ENCODE data around the gene MAGI1.

MAGI1 gene

DNA sequence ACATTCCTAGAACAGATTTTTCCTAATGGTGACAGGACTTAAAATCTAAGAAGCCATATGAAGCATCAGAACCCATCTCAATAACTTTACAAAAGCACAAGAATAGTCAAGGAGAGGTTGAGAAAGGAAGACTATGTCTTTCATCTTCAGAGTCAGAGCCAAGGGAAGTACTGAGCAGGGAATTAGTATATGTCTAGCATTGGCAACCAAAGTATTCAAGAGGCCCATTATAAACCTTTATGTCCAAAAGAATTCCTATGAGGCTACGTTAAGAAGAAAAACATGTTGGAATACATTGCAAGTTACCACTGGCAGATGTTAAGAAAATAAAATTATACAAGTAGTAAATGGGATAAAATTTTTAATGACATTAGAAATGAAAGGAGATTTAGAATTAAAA is 150.5 kb downstream of the MAGI1 start:
- Mint-ChIP-seq H3K4me1 (no peaks in the 10 kb centered on the region), H3K36me3 (no peaks in the 10 kb centered on the region), H3K4me3 (no peak overlapping the region), H3K27ac (no peak overlapping the region), H3K9me3 (peaks cover 3% of the 10 kb centered on the region), H3K27me3 (no peaks in the 10 kb centered on the region)
- ATAC-seq = no peak

DNA sequence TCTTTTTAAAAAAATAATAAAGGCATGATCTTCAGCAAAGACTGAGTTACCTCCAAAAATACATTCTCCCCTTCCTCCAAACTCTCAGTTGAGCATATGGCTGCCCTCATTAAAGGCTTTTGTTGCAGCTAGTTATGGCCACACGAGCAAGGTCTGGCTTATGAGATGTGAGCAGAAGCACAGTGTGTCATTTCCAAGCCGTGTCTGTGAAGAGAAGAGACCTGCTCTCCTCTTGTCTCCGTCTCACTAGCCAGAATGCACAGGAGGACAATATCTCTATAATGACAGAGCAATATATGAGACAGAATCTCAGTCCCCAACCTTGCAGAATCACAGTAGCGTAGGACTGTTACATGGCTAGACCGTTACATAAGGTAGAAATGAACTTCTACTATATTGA is 152.3 kb downstream of the MAGI1 start:
- ATAC-seq = no peak
- Mint-ChIP-seq H3K27ac (no peak overlapping the region), H3K27me3 (no peaks in the 10 kb centered on the region), H3K36me3 (no peaks in the 10 kb centered on the region), H3K4me3 (no peak overlapping the region), H3K4me1 (no peaks in the 10 kb centered on the region), H3K9me3 (peaks cover 3% of the 10 kb centered on the region)

DNA sequence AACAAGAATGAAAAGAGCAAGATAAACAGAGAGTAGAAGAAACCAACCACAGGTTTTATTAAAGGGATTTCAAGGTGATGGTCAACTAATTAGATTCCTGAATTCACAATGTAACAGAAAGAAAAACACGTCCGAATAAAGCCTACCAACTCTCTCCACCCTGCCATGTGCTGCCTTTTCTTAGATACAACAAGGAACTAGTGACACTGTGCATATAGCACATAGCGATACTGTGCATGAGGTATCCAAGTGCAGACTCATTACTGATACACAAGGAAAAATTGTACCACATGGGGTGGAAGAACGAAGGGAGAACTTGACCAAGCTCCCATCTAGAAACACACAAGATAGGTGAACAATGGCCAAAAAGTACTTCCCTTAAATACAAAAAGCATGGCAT is 154.6 kb downstream of the MAGI1 start:
- ATAC-seq = no peak
- H3K4me3 Mint-ChIP-seq = no peak overlapping the region
- H3K4me1 Mint-ChIP-seq = no peaks in the 10 kb centered on the region
- H3K36me3 Mint-ChIP-seq = no peaks in the 10 kb centered on the region
- H3K27ac Mint-ChIP-seq = no peak overlapping the region
- H3K27me3 Mint-ChIP-seq = no peaks in the 10 kb centered on the region
- peaks cover 3% of the 10 kb centered on the region for H3K9me3 Mint-ChIP-seq

DNA sequence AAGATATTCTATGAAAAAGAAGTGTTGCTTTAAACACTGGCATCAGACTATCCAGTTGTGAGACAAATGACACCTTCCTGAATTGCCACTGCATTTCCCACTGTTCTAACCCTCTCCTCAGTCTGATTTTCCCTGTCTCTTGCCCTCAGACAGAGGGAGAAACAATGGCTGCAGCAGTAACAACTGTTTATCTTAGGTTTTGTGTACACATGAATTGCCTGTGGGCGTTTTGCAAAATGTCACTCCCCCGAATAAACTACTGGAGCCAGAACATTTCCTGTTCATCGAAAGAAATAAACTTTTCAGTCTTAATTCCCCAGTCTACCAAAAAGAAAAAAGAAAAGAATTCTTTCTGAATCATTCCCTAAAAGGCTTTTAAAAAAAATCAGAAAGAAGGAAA is 155.1 kb downstream of the MAGI1 start:
- no peak for ATAC-seq
- H3K27me3 Mint-ChIP-seq = no peaks in the 10 kb centered on the region

DNA sequence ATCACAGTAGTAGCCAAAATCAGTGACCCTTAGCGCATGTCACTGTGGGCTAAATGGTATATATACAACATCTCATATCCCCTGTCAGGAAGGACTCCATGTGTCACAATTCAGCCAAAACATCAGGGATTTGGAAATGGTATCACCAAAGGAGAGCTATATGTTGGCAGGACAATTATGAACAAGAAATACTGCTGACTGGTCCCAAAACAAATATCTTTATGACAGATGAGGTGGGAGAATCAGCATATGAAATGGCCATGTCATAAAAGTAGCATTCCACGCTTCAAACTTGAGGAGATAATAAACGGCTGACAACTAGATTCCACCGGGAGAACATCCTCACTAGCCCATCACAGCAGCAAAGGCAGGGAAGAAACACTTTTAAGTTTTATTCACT is 158.4 kb downstream of the MAGI1 start:
- ATAC-seq = no peak
- no peaks in the 10 kb centered on the region for H3K27me3 Mint-ChIP-seq
- no peak overlapping the region for H3K4me3 Mint-ChIP-seq
- no peaks in the 10 kb centered on the region for H3K36me3 Mint-ChIP-seq
- no peaks in the 10 kb centered on the region for H3K9me3 Mint-ChIP-seq
- H3K27ac Mint-ChIP-seq = no peak overlapping the region
- H3K4me1 Mint-ChIP-seq = no peaks in the 10 kb centered on the region

More for the DNA sequence above, 155.1 kb downstream of the MAGI1 start:
- Mint-ChIP-seq H3K27ac (no peak overlapping the region), H3K4me1 (no peaks in the 10 kb centered on the region), H3K36me3 (no peaks in the 10 kb centered on the region), H3K9me3 (peaks cover 3% of the 10 kb centered on the region), H3K4me3 (no peak overlapping the region)

DNA sequence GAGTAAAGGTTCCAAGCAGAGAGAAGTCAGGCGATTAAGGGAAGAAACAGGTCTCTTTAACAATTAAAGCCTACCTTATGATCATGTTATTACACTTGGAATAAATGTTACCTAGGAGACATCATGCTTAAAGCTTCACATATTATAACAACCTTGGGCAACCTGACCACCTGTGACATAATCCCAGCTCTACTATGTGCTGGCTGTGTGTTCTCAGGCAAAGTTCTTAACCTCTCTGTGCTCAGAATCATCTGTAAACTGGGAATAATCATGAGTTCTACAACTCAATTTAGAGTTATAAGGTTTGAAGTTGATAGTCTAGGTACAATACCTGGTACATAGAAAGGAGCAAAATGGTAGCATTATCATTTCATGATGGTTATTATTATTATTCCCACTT is 159.3 kb downstream of the MAGI1 start:
- Mint-ChIP-seq H3K27me3 (no peaks in the 10 kb centered on the region), H3K27ac (no peak overlapping the region), H3K36me3 (no peaks in the 10 kb centered on the region), H3K9me3 (no peaks in the 10 kb centered on the region), H3K4me1 (no peaks in the 10 kb centered on the region), H3K4me3 (no peak overlapping the region)
- no peak for ATAC-seq

DNA sequence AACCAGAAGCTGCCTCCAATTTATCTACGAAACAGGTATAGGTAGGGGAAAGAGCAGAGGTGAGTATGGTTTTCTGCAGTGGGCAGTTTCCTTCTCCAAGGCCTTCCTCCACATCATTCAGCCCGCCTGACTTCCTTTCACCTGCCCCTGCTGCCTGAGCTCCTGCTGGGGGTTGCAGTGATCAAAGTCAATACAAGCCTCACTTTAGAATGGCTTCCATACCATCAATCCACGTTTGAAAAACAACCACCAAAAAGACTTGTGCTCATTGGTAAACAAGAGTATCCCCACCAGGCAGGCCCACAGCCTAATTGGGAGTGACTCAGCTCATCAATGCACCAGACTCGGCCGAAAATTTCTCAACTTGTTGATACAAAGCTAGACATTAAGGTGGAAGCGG is 159.9 kb downstream of the MAGI1 start:
- no peaks in the 10 kb centered on the region for H3K4me1 Mint-ChIP-seq
- no peak overlapping the region for H3K27ac Mint-ChIP-seq
- no peaks in the 10 kb centered on the region for H3K27me3 Mint-ChIP-seq
- no peak overlapping the region for H3K4me3 Mint-ChIP-seq
- ATAC-seq = no peak
- no peaks in the 10 kb centered on the region for H3K9me3 Mint-ChIP-seq
- no peaks in the 10 kb centered on the region for H3K36me3 Mint-ChIP-seq

DNA sequence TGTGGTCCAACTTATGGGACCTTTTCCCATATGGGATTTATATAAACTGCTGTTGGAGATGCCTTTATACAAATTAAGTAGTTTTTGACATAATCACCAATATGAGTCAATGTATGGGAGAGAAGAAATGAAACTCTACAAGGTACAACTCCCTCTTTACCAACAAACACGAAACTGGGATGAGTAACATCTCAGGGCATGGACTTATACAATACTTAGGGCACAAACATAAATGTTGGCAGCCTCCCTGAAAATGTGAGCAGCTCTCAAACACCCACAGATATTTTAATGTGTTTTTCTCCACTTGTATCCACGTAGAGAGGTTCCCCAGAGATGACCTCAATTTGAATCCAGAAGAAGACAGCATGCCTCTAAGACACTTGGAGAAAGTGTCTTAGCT is 161.6 kb downstream of the MAGI1 start:
- H3K27me3 Mint-ChIP-seq = no peaks in the 10 kb centered on the region
- H3K9me3 Mint-ChIP-seq = no peaks in the 10 kb centered on the region
- no peak overlapping the region for H3K4me3 Mint-ChIP-seq
- ATAC-seq = no peak
- H3K36me3 Mint-ChIP-seq = no peaks in the 10 kb centered on the region
- H3K27ac Mint-ChIP-seq = no peak overlapping the region
- H3K4me1 Mint-ChIP-seq = no peaks in the 10 kb centered on the region

DNA sequence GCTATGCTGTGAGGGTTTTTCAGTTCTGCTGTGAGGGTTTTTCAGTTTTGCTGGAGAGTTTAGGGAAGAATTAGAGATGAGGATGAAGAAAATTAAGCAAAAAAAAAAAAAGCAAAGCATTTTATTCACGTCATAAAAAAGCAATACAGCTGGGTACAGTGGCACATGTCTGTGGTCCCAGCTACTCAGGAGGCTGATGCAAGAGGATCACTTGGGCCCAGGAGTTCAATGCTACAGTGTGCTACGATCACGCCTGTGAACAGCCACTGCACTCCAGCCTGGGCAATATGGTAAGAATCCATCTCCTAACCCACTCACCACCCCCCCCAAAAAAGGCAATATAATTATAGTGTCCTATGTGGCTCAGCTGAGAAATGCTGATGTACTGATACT is 162.7 kb downstream of the MAGI1 start:
- ATAC-seq = no peak
- Mint-ChIP-seq H3K27ac (no peak overlapping the region), H3K27me3 (no peaks in the 10 kb centered on the region), H3K4me3 (no peak overlapping the region), H3K9me3 (no peaks in the 10 kb centered on the region), H3K4me1 (no peaks in the 10 kb centered on the region), H3K36me3 (no peaks in the 10 kb centered on the region)

DNA sequence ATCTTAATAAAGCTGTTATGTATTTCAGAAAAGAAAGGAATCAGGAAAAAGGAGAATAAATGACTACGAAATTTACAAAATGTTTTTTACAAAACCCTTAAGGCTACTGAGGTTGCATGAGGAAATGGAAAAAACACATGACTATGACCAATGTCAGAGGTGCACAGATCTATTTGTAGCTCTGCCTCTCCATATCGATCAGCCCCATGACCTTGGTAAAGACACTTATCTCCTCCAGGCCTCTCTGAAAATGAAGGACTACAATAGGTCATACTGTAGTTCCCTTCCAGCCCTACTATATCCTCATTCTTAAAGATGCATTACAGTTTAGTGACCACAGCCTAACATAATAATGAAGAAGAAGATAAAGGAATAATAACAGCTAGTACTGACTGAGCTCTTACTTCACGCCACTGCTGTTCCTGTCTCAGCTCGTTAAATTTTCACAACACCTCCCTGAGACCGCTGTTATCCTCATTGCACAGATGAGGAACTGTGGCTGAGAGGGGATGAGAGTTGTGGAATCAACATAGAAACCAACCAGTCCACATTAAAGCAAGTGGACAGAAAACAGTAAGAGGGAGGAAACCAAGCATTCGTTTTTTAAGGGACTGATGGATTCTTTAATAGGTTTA is 163.2 kb downstream of the MAGI1 start:
- no peak overlapping the region for H3K4me3 Mint-ChIP-seq
- ATAC-seq = no peak
- H3K27ac Mint-ChIP-seq = no peak overlapping the region
- no peaks in the 10 kb centered on the region for H3K4me1 Mint-ChIP-seq
- H3K27me3 Mint-ChIP-seq = no peaks in the 10 kb centered on the region
- no peaks in the 10 kb centered on the region for H3K36me3 Mint-ChIP-seq
- H3K9me3 Mint-ChIP-seq = peaks cover under 1% of the 10 kb centered on the region

DNA sequence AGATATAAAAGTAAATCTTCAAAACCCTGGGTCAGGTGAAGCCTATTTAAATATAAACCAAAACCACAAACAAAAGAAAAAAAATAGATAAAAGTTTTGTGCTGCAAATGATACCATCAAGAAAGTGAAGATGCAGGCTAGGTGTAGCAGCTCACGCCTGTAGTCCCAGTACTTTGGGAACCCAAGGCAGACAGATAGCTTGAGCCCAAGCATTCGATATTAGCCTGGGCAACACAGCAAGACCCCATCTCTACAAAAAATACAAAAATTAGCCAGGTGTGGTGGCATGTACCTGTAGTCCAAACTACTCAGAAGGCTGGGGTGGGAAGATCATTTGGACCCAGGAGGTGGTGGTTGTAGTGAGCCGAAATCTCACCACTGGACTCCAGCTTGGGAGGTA is 164.8 kb downstream of the MAGI1 start:
- Mint-ChIP-seq H3K27ac (no peak overlapping the region), H3K36me3 (no peaks in the 10 kb centered on the region)

DNA sequence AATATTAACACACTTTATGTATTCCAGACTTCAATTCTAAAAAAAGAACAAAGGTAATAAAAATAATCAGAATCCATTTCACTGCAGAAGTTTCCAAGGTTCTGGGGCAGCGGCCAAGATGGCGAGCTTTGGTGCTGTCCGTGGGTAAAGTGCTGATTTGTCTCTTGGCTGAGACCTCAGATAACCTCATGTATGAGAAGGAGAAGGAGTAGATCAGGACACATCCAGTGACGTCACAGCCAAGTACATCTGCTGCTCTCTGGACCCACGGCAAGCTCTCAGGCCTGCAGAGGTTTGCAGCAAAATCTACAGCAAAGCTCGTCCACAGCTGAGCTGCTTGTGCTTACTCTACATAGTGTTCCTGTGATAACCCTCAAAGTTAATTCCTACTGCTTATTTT is 165.7 kb downstream of the MAGI1 start:
- H3K4me3 Mint-ChIP-seq = no peak overlapping the region
- H3K36me3 Mint-ChIP-seq = no peaks in the 10 kb centered on the region
- H3K27me3 Mint-ChIP-seq = no peaks in the 10 kb centered on the region
- peaks cover 3% of the 10 kb centered on the region for H3K9me3 Mint-ChIP-seq
- no peak overlapping the region for H3K27ac Mint-ChIP-seq
- no peak for ATAC-seq
- no peaks in the 10 kb centered on the region for H3K4me1 Mint-ChIP-seq

More for the DNA sequence above, 164.8 kb downstream of the MAGI1 start:
- no peak for ATAC-seq
- Mint-ChIP-seq H3K4me3 (no peak overlapping the region), H3K27me3 (no peaks in the 10 kb centered on the region), H3K9me3 (peaks cover 3% of the 10 kb centered on the region), H3K4me1 (no peaks in the 10 kb centered on the region)

DNA sequence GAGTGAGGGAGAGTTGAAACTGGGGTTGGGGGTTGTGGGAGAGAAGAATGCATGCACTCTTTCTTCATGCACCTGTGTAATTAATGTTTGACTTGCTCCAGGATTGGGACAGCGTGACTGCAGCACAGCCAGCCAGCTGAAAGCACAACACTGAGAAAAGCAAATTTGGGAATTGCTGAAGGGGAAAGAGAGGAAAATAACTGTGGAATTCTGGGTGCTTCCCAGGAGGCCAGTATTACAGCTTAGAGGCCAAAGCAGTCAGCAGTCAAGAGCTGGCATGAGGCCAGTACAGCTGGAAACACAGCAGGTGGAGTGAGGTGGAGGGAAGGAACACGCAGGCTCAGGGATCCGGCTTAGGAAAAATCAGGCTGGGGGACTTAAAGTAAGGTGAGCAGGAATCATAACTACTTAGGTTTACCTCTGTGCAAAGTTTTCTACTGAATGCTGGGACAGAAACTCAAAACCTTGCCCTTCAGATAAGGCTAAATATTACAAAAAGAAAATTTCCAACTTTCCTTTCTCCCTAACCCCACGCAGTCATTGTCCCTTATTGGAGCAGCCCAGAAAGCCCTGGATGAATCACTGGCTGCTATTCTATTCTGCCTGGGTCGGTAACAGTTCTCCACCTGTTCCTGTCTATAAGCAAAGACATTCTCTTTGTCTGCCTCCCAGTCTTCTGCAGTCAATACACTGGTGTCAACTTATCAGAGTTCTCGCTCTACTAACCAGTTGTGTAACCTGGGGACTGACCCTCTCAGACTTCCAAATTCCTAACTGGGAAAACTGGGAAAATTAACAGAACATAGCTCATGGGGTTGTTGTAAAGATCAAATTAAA is 167.2 kb downstream of the MAGI1 start:
- no peak overlapping the region for H3K4me3 Mint-ChIP-seq
- peaks cover 3% of the 10 kb centered on the region for H3K9me3 Mint-ChIP-seq
- no peak for ATAC-seq
- no peak overlapping the region for H3K27ac Mint-ChIP-seq
- H3K36me3 Mint-ChIP-seq = no peaks in the 10 kb centered on the region
- H3K27me3 Mint-ChIP-seq = no peaks in the 10 kb centered on the region
- H3K4me1 Mint-ChIP-seq = no peaks in the 10 kb centered on the region

DNA sequence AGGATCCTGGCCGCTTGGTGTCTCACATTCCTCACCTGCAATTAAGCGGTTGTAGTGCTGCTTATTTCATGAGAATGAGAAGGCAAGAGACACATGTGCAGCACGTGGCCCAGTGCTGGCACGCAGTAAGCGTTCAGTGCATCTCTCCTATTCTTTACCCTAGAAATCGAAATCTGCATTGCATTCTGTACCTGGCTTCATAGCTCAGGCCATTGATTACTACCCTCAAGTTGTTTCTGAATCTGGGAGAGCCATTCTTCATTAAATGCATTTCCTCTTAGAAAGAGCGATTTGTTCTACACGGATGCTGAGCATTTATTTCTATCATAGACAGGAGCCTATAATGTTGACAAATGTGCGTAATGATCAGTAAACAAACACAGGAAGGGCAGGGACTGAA is 168.9 kb downstream of the MAGI1 start:
- no peak overlapping the region for H3K27ac Mint-ChIP-seq
- ATAC-seq = no peak
- no peaks in the 10 kb centered on the region for H3K4me1 Mint-ChIP-seq
- no peaks in the 10 kb centered on the region for H3K27me3 Mint-ChIP-seq
- H3K9me3 Mint-ChIP-seq = peaks cover 3% of the 10 kb centered on the region
- H3K4me3 Mint-ChIP-seq = no peak overlapping the region
- no peaks in the 10 kb centered on the region for H3K36me3 Mint-ChIP-seq

DNA sequence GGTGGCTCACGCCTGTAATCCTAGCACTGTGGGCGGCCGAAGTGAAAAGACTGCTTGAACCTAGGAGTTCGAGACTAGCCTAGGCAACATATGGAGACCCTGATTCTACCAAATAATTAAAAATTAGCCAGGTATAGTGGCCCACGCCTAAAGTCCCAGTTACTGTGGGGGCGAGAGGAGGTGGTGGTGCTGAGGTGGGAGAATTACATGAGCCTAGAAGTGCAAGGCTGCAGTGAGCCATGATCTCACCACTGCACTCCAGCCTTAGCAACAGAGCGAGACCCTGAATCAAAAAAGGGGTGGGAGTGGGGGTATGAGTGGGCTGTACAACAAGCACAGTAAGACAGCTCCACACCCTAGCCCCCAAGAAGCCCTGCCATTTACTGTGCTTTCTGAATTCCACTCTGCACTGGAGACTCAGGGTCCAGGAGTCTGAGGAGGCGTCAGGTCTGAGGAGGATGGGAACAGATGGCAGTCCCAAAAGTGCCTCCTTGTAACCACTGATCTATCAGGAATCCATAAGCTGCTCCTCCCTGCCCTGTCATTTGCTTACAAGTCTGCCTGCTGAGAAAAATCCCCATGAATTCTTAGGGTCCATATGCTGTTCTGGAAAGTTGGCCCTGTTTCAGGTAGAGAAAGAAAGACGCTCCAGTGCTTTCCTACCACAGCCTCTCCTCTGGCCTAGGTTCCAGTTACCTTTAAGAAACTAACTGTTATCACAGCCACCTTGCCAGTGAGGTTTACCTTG is 171.1 kb downstream of the MAGI1 start:
- peaks cover 3% of the 10 kb centered on the region for H3K9me3 Mint-ChIP-seq
- no peak overlapping the region for H3K27ac Mint-ChIP-seq
- no peak overlapping the region for H3K4me3 Mint-ChIP-seq
- no peaks in the 10 kb centered on the region for H3K27me3 Mint-ChIP-seq
- ATAC-seq = no peak
- no peaks in the 10 kb centered on the region for H3K36me3 Mint-ChIP-seq
- H3K4me1 Mint-ChIP-seq = no peaks in the 10 kb centered on the region
